Upper lobe of left lung (tissue), 4 donors: Measurements from ENCODE around the gene IGSF9.

ENCODE experiments used
- CTCF ChIP-seq, 6 experiments: fragments of 450-650 bp in 4 of 6; fragments of 200-600 bp in 2 of 6; sonication (generic) in 2 of 6; IDR thresholded peaks; one replicate each; pipeline ENCODE4 v1.5.1; 2016 to 2019; ENCODE audit warnings: antibody characterized with exemption in 6 of 6
- POLR2A ChIP-seq, 4 donors: fragments of 450-650 bp; IDR thresholded peaks; one replicate each; pipeline ENCODE4 v1.5.1; 2016 to 2017; ENCODE audit warnings: antibody characterized with exemption in 4 of 4, mild to moderate bottlenecking in 2 of 4
- POLR2AphosphoS5 ChIP-seq, 2 donors: sonication (generic); formaldehyde crosslinking; IDR thresholded peaks; one replicate each; pipeline ENCODE4 v1.5.1; 2017; ENCODE audit warnings: antibody characterized with exemption in 2 of 2

- TF ChIP-seq POLR2A (IDR thresholded peaks at IDR 0.05) (no peak), CTCF (IDR thresholded peaks at IDR 0.05) (no peak), POLR2AphosphoS5 (IDR thresholded peaks at IDR 0.05) (no peak)
Measured at GRCh38 chr1:159941141-159941540, 4.3 kb downstream of the IGSF9 start.
